ENCODE data around the gene OR2B6.

Gene OR2B6

GRCh38 chr6:27956941-27957340, at the start of gene OR2B6:
TSS of gene OR2B6 (plus strand) at chr6:27957241. CDS start at chr6:27957241, 0 bp downstream.
- TF ChIP-seq EZH2phosphoT487 (conservative IDR thresholded peaks at IDR 0.05; ENCODE audit: low read length), result no peak
- no peak for TF ChIP-seq CTCF (IDR thresholded peaks at IDR 0.05; ENCODE audit: insufficient read depth, low read length, poor library complexity, severe bottlenecking)
- H3K9me2 ChIP-seq (replicated peaks; ENCODE audit: insufficient read depth, low read length), result no peaks in the 10 kb centered on the region
- 0 out of 2 replicates have a peak, but pooled peaks cover 4% of the 10 kb centered on the region for H3K27me3 ChIP-seq (ENCODE audit: low read length)
- no peaks in the 10 kb centered on the region for H3K9me3 ChIP-seq (ENCODE audit: insufficient read depth, low read length)
- H4K20me1 ChIP-seq (ENCODE audit: low read depth, low read length), result no peaks in the 10 kb centered on the region; the same call in 1 of the 2 replicates
- H3K27ac ChIP-seq (ENCODE audit: low read depth, low read length), result no peak within 1 kb of the TSS
- H2AFZ ChIP-seq (ENCODE audit: low read depth, low read length, severe bottlenecking), result no peak within 1 kb of the TSS
- no peaks in the 10 kb centered on the region for H3F3A ChIP-seq (ENCODE audit: insufficient read depth)
- H3K9ac ChIP-seq (ENCODE audit: low read length), result no peak within 1 kb of the TSS
- H3K4me3 ChIP-seq (ENCODE audit: insufficient read depth, low read length, poor library complexity, severe bottlenecking), result no peak within 1 kb of the TSS
- no peak within 1 kb of the TSS for H3K4me2 ChIP-seq (ENCODE audit: low read depth, low read length, poor library complexity, severe bottlenecking)
- H3K79me2 ChIP-seq (ENCODE audit: insufficient read depth, low read length), result no peaks in the 10 kb centered on the region
- no peaks in the 10 kb centered on the region for H3K36me3 ChIP-seq (ENCODE audit: low read length)

- no peaks in the 10 kb centered on the region for H3K36me3 ChIP-seq (ENCODE audit: low read length)
- no peaks in the 10 kb centered on the region for H3F3A ChIP-seq (ENCODE audit: insufficient read depth)
- no peaks in the 10 kb centered on the region for H3K9me3 ChIP-seq (ENCODE audit: insufficient read depth, low read length)
- no peaks in the 10 kb centered on the region for H4K20me1 ChIP-seq (ENCODE audit: low read depth, low read length)
- H2AFZ ChIP-seq (ENCODE audit: low read depth, low read length, severe bottlenecking), result no peak overlapping the region
- H3K9me2 ChIP-seq (replicated peaks; ENCODE audit: insufficient read depth, low read length), result no peaks in the 10 kb centered on the region
- H3K9ac ChIP-seq (ENCODE audit: low read length), result no peak overlapping the region
- H3K4me3 ChIP-seq (ENCODE audit: insufficient read depth, low read length, poor library complexity, severe bottlenecking), result no peak overlapping the region
- no peaks in the 10 kb centered on the region for H3K27me3 ChIP-seq (ENCODE audit: low read length)
- no peak overlapping the region for H3K4me2 ChIP-seq (ENCODE audit: low read depth, low read length, poor library complexity, severe bottlenecking)
- no peaks in the 10 kb centered on the region for H3K79me2 ChIP-seq (ENCODE audit: insufficient read depth, low read length)
- no peak for TF ChIP-seq EZH2phosphoT487 (conservative IDR thresholded peaks at IDR 0.05; ENCODE audit: low read length)
- no peak for TF ChIP-seq CTCF (IDR thresholded peaks at IDR 0.05; ENCODE audit: insufficient read depth, low read length, poor library complexity, severe bottlenecking)
- no peak overlapping the region for H3K27ac ChIP-seq (ENCODE audit: low read depth, low read length)
Measured at GRCh38 chr6:27908017-27908416, 49.0 kb upstream of the OR2B6 start.

- Histone ChIP-seq H3F3A (ENCODE audit: insufficient read depth) (no peaks in the 10 kb centered on the region), H3K9me3 (ENCODE audit: insufficient read depth, low read length) (no peaks in the 10 kb centered on the region), H4K20me1 (ENCODE audit: low read depth, low read length) (no peaks in the 10 kb centered on the region), H3K36me3 (ENCODE audit: low read length) (no peaks in the 10 kb centered on the region), H3K9me2 (replicated peaks; ENCODE audit: insufficient read depth, low read length) (no peaks in the 10 kb centered on the region), H3K4me2 (ENCODE audit: low read depth, low read length, poor library complexity, severe bottlenecking) (no peak within 1 kb of the TSS), H3K4me3 (ENCODE audit: insufficient read depth, low read length, poor library complexity, severe bottlenecking) (no peak within 1 kb of the TSS), H3K79me2 (ENCODE audit: insufficient read depth, low read length) (no peaks in the 10 kb centered on the region), H3K27me3 (ENCODE audit: low read length) (no peaks in the 10 kb centered on the region; the same call in 1 of the 2 replicates), H2AFZ (ENCODE audit: low read depth, low read length, severe bottlenecking) (no peak within 1 kb of the TSS), H3K27ac (ENCODE audit: low read depth, low read length) (no peak within 1 kb of the TSS), H3K9ac (ENCODE audit: low read length) (no peak within 1 kb of the TSS)
- no peak for TF ChIP-seq EZH2phosphoT487 (conservative IDR thresholded peaks at IDR 0.05; ENCODE audit: low read length)
- TF ChIP-seq CTCF (IDR thresholded peaks at IDR 0.05; ENCODE audit: insufficient read depth, low read length, poor library complexity, severe bottlenecking), result no peak
Measured at GRCh38 chr6:27911956-27912446, 45.0 kb upstream of the OR2B6 start, which contains the start of gene OR2B2. TSS of gene OR2B2 (minus strand) at chr6:27912396. CDS start at chr6:27912319, 77 bp downstream.

Data from SU-DHL-6 (cell line).